GM23338 (cell line): Measurements from ENCODE around the gene RCE1. TPM values are rescaled to one million over a fixed set of nuclear protein-coding genes. Genes with fewer than 3 reads are reported as not detected.

Source experiments
- ATAC-seq: fragments of 200-7000 bp; cut with Tn5 transposase; 3 replicates; pipeline ENCODE4 v1.9.1; 2020
- DNase-seq: peaks from one replicate; pipeline ENCODE4 v3.0.0-alpha.2; 2015; ENCODE audit warnings: low spot score
- H2AFZ ChIP-seq: fragments of 200-600 bp; sonication (generic); 2 replicates; pipeline ENCODE4 v1.8.0; 2016; ENCODE audit warnings: antibody characterized with exemption, mild to moderate bottlenecking, moderate library complexity
- H3F3A ChIP-seq: fragments of 200-600 bp; sonication (generic); replicated peaks from 2 replicates; pipeline ENCODE4 v1.8.0; 2017; ENCODE audit warnings: antibody characterized with exemption, mixed run types, low read depth
- H3K27ac ChIP-seq: fragments of 200-600 bp; sonication (generic); 2 replicates; pipeline ENCODE4 v1.6.1; 2016; ENCODE audit warnings: low read depth
- H3K27me3 ChIP-seq: fragments of 200-600 bp; sonication (generic); 2 replicates; pipeline ENCODE4 v1.8.0; 2016; ENCODE audit warnings: mild to moderate bottlenecking, mixed run types, moderate library complexity; ENCODE audit not compliant: insufficient read depth
- H3K36me3 ChIP-seq: fragments of 200-600 bp; sonication (generic); 2 replicates; pipeline ENCODE4 v1.8.0; 2016; ENCODE audit warnings: mild to moderate bottlenecking; ENCODE audit not compliant: insufficient read depth
- H3K4me1 ChIP-seq: fragments of 200-600 bp; sonication (generic); 2 replicates; pipeline ENCODE4 v1.8.0; 2016; ENCODE audit warnings: mild to moderate bottlenecking, moderate library complexity; ENCODE audit not compliant: insufficient read depth
- H3K4me2 ChIP-seq: fragments of 200-600 bp; sonication (generic); 2 replicates; pipeline ENCODE4 v1.7.1; 2017; ENCODE audit warnings: mixed run types
- H3K4me3 ChIP-seq: fragments of 200-600 bp; sonication (generic); 2 replicates; pipeline ENCODE4 v1.6.1; 2016; ENCODE audit warnings: mixed run types
- H3K79me2 ChIP-seq: fragments of 200-600 bp; sonication (generic); replicated peaks from 2 replicates; pipeline ENCODE4 v1.8.0; 2017; ENCODE audit warnings: mild to moderate bottlenecking; ENCODE audit not compliant: insufficient read depth
- H3K9me2 ChIP-seq: fragments of 200-600 bp; sonication (generic); 2 replicates; pipeline ENCODE4 v1.8.0; 2017; ENCODE audit not compliant: insufficient read depth
- H4K20me1 ChIP-seq: fragments of 200-600 bp; sonication (generic); replicated peaks from 2 replicates; pipeline ENCODE4 v1.8.0; 2017; ENCODE audit warnings: mild to moderate bottlenecking; ENCODE audit not compliant: insufficient read depth
- H3K27ac Mint-ChIP-seq: 2 replicates; pipeline ENCODE4 v1.8.0; 2020; ENCODE audit warnings: inconsistent platforms, mild to moderate bottlenecking, moderate library complexity, mixed read lengths
- H3K27me3 Mint-ChIP-seq: 3 replicates; pipeline ENCODE4 v1.8.0; 2022; ENCODE audit warnings: low read depth, mild to moderate bottlenecking, moderate library complexity, mixed read lengths, inconsistent platforms; ENCODE audit not compliant: insufficient read depth, poor library complexity
- H3K36me3 Mint-ChIP-seq: 3 replicates; pipeline ENCODE4 v1.8.0; 2021; ENCODE audit warnings: low read depth, mild to moderate bottlenecking, inconsistent platforms, moderate library complexity, mixed read lengths
- H3K4me1 Mint-ChIP-seq: 3 replicates; pipeline ENCODE4 v1.8.0; 2020; ENCODE audit warnings: mild to moderate bottlenecking, inconsistent platforms, mixed read lengths
- H3K4me3 Mint-ChIP-seq: 3 replicates; pipeline ENCODE4 v1.8.0; 2021; ENCODE audit warnings: moderate library complexity, mild to moderate bottlenecking, inconsistent platforms, mixed read lengths
- H3K9me3 Mint-ChIP-seq: 3 replicates; pipeline ENCODE4 v1.8.0; 2020; ENCODE audit warnings: moderate library complexity, mild to moderate bottlenecking, inconsistent platforms, mixed read lengths
- CREB1 ChIP-seq: fragments of 250-450 bp; sonication (Bioruptor Pico); IDR thresholded peaks from 2 replicates; pipeline ENCODE4 v1.5.0; 2020; ENCODE audit warnings: low read depth, mild to moderate bottlenecking, moderate library complexity
- CTCF ChIP-seq, 2 experiments: fragments of 200-600 bp in 1 of 2; sonication (generic) in 1 of 2; conservative IDR thresholded peaks; 2 replicates each; pipeline versions ENCODE4 v1.5.1 to v1.6.1; 2016 to 2017; ENCODE audit warnings: antibody characterized with exemption in 2 of 2, low read depth in 2 of 2, mild to moderate bottlenecking in 2 of 2, moderate library complexity in 1 of 2
- ETS1 ChIP-seq: IDR thresholded peaks from 2 replicates; pipeline ENCODE4 v1.6.1; 2016; ENCODE audit warnings: antibody characterized with exemption
- EZH2 ChIP-seq: fragments of 200-600 bp; sonication (generic); IDR thresholded peaks from one replicate; pipeline ENCODE4 v1.8.0; 2017; ENCODE audit warnings: antibody characterized with exemption, mild to moderate bottlenecking, low read depth; ENCODE audit not compliant: unreplicated experiment
- EZH2phosphoT487 ChIP-seq: fragments of 200-600 bp; sonication (generic); IDR thresholded peaks from one replicate; pipeline ENCODE4 v1.8.1; 2018; ENCODE audit warnings: antibody characterized with exemption; ENCODE audit not compliant: unreplicated experiment
- JUNB ChIP-seq: IDR thresholded peaks from one replicate; pipeline ENCODE4 v1.6.1; 2016; ENCODE audit warnings: antibody characterized with exemption; ENCODE audit not compliant: unreplicated experiment
- NANOG ChIP-seq: IDR thresholded peaks from 2 replicates; pipeline ENCODE4 v1.6.1; 2016; ENCODE audit warnings: antibody characterized with exemption, borderline replicate concordance
- POLR2AphosphoS5 ChIP-seq: IDR thresholded peaks from 2 replicates; pipeline ENCODE4 v1.6.1; 2016; ENCODE audit warnings: antibody characterized with exemption, low read depth
- REST ChIP-seq: IDR thresholded peaks from one replicate; pipeline ENCODE4 v1.6.1; 2018; ENCODE audit warnings: antibody characterized with exemption; ENCODE audit not compliant: unreplicated experiment
- STAT1 ChIP-seq: IDR thresholded peaks from one replicate; pipeline ENCODE4 v1.6.1; 2016; ENCODE audit warnings: antibody characterized with exemption; ENCODE audit not compliant: unreplicated experiment
- ZNF114 ChIP-seq: fragments of 250-450 bp; sonication (Bioruptor Pico); IDR thresholded peaks from 2 replicates; pipeline ENCODE4 v1.5.0; 2020; ENCODE audit warnings: mild to moderate bottlenecking, moderate library complexity
- ZNF331 ChIP-seq: fragments of 250-450 bp; sonication (Bioruptor Pico); IDR thresholded peaks from 2 replicates; pipeline ENCODE4 v1.5.0; 2020; ENCODE audit warnings: low read depth, mild to moderate bottlenecking, moderate library complexity
- ZNF462 ChIP-seq: fragments of 250-450 bp; sonication (Bioruptor Pico); IDR thresholded peaks from 2 replicates; pipeline ENCODE4 v1.5.0; 2020; ENCODE audit warnings: mild to moderate bottlenecking, moderate library complexity
- polyA plus RNA-seq: library from polyadenylated mRNA; unstranded; fragments of >200 nt; fragmentation: Nextera tagmentation; extraction: Ambion mirVana; gene quantifications from 2 replicates; pipeline ENCODE4 v1.2.1, GENCODE V29; 2016
- total RNA-seq: library from RNA; depleted of rRNA; stranded (reverse); fragments of >200 nt; shearing (Covaris generic); gene quantifications from 2 replicates; pipeline ENCODE4 v1.2.3, GENCODE V29; 2014

RCE1 gene
- total and polyA plus RNA-seq, 2 experiments from 2014 or later = 27.8 to 55.1 TPM

DNA sequence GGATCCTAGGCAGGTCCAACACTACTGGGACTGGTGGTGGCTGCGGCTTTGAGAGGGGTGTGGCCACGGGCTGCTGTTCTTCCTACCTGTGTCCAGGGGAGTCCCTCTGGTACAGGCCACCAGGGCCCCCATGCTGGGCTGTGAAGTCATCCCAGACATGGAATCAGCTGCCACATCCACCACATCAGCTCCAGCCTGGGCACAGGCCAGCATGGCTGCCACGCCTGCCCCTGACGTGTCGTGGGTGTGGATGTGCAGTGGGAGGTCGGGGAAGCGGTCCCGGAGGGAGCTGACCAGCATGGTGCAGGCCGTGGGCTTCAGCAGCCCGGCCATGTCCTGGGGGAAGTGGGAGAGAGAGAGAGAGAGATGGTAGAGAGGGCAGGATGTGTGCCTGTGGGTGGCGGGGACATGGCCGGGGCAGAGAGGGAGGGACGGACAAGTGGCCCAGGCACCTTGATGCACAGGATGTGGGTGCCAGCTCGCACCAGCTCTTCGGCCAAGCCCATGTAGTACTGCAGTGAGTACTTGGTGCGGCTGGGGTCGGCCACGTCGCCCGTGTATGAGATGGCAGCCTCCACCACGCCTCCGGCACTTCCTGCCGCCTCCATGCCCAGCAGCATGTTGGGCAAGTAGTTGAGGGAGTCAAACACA is 7.5 kb downstream of the RCE1 start:
- no peaks in the 10 kb centered on the region for H3K27me3 ChIP-seq
- H3K4me1 ChIP-seq = peaks cover 10% of the 10 kb centered on the region
- no peak overlapping the region for H3K4me2 ChIP-seq
- H3K36me3 ChIP-seq = no peaks in the 10 kb centered on the region
- no peak overlapping the region for H2AFZ ChIP-seq
- TF ChIP-seq ZNF114 (CRISPR knock-in tag) (no peak), POLR2AphosphoS5 (no peak), CREB1 (CRISPR knock-in tag) (no peak), ZNF462 (CRISPR knock-in tag) (no peak), STAT1 (no peak), REST (no peak), EZH2phosphoT487 (no peak), ETS1 (no peak), NANOG (no peak), CTCF (conservative IDR thresholded peaks at IDR 0.05; ENCODE audit: low read depth in 2 of 2) (no peak), ZNF331 (CRISPR knock-in tag) (no peak), JUNB (no peak), EZH2 (no peak)
- H3K27ac ChIP-seq = no peak overlapping the region
- H3K27ac Mint-ChIP-seq = no peak overlapping the region
- H3K4me1 Mint-ChIP-seq = peaks cover 18% of the 10 kb centered on the region
- H3K4me3 Mint-ChIP-seq = no peak overlapping the region
- DNase-seq = no peak
- no peak overlapping the region for H3K4me3 ChIP-seq
- ATAC-seq = no peak
- no peaks in the 10 kb centered on the region for H3K9me2 ChIP-seq
- peaks cover 10% of the 10 kb centered on the region; the same call in 1 of the 2 replicates for H3F3A ChIP-seq
- no peaks in the 10 kb centered on the region for H4K20me1 ChIP-seq
- peaks cover 6% of the 10 kb centered on the region for H3K36me3 Mint-ChIP-seq
- no peaks in the 10 kb centered on the region for H3K79me2 ChIP-seq
- H3K27me3 Mint-ChIP-seq = peaks cover 17% of the 10 kb centered on the region
- no peaks in the 10 kb centered on the region for H3K9me3 Mint-ChIP-seq
